Neural cell (in vitro differentiated cells): ENCODE measurements around the gene MAGEC3.

Experiments
- EP300 ChIP-seq: fragments of 450-650 bp; conservative IDR thresholded peaks from 2 replicates; pipeline ENCODE4 v1.6.1; 2014; ENCODE audit warnings: antibody characterized with exemption, mild to moderate bottlenecking, moderate library complexity; ENCODE audit not compliant: poor library complexity, severe bottlenecking
- EZH2 ChIP-seq: fragments of 200-600, 300-800 bp; shearing (Covaris generic), sonication (generic); IDR thresholded peaks from 2 replicates; pipeline ENCODE4 v1.6.1; 2014; ENCODE audit warnings: antibody characterized with exemption, low read length, borderline replicate concordance, mild to moderate bottlenecking; ENCODE audit not compliant: insufficient read depth, poor library complexity, severe bottlenecking
- POLR2AphosphoS5 ChIP-seq: IDR thresholded peaks from 2 replicates; pipeline ENCODE4 v1.6.1; 2012
- SMC3 ChIP-seq: fragments of 450-650 bp; conservative IDR thresholded peaks from 2 replicates; pipeline ENCODE4 v1.6.1; 2014; ENCODE audit warnings: antibody characterized with exemption, mild to moderate bottlenecking, moderate library complexity; ENCODE audit not compliant: poor library complexity
- TAF1 ChIP-seq: IDR thresholded peaks from 2 replicates; pipeline ENCODE4 v1.6.1; 2012; ENCODE audit warnings: low read depth
- TF ChIP-seq, protein P1 (sequence below): fragments of 450-650 bp; IDR thresholded peaks from 2 replicates; pipeline ENCODE4 v1.5.1; 2014; ENCODE audit warnings: antibody characterized with exemption, mild to moderate bottlenecking, moderate library complexity; ENCODE audit not compliant: poor library complexity, severe bottlenecking
- TF ChIP-seq, protein P2 (sequence below): IDR thresholded peaks from 2 replicates; pipeline ENCODE4 v1.6.1; 2012; ENCODE audit warnings: borderline replicate concordance

DNA sequence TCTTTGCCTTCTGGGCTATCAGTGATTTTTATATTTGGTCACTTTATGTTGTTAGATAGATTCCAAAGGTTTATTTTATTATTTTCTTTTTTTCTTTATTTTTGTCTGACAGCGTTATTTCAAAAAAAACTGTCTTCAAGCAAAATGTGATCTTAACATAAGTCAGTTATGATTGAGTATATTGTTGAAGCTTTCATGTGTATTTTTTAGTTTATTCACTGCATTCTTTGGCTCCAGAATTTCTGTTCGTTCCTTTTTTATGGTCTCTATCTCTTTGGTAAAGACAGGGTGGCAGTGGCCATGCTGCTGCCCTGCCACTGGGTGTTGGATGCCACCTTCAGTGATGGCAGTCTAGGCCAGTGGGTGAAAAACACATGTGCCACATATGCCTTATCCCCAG, at the start of gene MAGEC3:
- TF ChIP-seq, protein P1, sequence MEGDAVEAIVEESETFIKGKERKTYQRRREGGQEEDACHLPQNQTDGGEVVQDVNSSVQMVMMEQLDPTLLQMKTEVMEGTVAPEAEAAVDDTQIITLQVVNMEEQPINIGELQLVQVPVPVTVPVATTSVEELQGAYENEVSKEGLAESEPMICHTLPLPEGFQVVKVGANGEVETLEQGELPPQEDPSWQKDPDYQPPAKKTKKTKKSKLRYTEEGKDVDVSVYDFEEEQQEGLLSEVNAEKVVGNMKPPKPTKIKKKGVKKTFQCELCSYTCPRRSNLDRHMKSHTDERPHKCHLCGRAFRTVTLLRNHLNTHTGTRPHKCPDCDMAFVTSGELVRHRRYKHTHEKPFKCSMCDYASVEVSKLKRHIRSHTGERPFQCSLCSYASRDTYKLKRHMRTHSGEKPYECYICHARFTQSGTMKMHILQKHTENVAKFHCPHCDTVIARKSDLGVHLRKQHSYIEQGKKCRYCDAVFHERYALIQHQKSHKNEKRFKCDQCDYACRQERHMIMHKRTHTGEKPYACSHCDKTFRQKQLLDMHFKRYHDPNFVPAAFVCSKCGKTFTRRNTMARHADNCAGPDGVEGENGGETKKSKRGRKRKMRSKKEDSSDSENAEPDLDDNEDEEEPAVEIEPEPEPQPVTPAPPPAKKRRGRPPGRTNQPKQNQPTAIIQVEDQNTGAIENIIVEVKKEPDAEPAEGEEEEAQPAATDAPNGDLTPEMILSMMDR, result no peak
- TF ChIP-seq POLR2AphosphoS5 (no peak), EP300 (no peak), TAF1 (no peak), SMC3 (no peak), EZH2 (no peak)
- TF ChIP-seq, protein P2, sequence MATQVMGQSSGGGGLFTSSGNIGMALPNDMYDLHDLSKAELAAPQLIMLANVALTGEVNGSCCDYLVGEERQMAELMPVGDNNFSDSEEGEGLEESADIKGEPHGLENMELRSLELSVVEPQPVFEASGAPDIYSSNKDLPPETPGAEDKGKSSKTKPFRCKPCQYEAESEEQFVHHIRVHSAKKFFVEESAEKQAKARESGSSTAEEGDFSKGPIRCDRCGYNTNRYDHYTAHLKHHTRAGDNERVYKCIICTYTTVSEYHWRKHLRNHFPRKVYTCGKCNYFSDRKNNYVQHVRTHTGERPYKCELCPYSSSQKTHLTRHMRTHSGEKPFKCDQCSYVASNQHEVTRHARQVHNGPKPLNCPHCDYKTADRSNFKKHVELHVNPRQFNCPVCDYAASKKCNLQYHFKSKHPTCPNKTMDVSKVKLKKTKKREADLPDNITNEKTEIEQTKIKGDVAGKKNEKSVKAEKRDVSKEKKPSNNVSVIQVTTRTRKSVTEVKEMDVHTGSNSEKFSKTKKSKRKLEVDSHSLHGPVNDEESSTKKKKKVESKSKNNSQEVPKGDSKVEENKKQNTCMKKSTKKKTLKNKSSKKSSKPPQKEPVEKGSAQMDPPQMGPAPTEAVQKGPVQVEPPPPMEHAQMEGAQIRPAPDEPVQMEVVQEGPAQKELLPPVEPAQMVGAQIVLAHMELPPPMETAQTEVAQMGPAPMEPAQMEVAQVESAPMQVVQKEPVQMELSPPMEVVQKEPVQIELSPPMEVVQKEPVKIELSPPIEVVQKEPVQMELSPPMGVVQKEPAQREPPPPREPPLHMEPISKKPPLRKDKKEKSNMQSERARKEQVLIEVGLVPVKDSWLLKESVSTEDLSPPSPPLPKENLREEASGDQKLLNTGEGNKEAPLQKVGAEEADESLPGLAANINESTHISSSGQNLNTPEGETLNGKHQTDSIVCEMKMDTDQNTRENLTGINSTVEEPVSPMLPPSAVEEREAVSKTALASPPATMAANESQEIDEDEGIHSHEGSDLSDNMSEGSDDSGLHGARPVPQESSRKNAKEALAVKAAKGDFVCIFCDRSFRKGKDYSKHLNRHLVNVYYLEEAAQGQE, result no peak
